ENCODE data around the gene BNC1.
A peak's percentile ranks its signal among the peaks of the same experiment; 100 is the strongest.

Gene BNC1, protein sequence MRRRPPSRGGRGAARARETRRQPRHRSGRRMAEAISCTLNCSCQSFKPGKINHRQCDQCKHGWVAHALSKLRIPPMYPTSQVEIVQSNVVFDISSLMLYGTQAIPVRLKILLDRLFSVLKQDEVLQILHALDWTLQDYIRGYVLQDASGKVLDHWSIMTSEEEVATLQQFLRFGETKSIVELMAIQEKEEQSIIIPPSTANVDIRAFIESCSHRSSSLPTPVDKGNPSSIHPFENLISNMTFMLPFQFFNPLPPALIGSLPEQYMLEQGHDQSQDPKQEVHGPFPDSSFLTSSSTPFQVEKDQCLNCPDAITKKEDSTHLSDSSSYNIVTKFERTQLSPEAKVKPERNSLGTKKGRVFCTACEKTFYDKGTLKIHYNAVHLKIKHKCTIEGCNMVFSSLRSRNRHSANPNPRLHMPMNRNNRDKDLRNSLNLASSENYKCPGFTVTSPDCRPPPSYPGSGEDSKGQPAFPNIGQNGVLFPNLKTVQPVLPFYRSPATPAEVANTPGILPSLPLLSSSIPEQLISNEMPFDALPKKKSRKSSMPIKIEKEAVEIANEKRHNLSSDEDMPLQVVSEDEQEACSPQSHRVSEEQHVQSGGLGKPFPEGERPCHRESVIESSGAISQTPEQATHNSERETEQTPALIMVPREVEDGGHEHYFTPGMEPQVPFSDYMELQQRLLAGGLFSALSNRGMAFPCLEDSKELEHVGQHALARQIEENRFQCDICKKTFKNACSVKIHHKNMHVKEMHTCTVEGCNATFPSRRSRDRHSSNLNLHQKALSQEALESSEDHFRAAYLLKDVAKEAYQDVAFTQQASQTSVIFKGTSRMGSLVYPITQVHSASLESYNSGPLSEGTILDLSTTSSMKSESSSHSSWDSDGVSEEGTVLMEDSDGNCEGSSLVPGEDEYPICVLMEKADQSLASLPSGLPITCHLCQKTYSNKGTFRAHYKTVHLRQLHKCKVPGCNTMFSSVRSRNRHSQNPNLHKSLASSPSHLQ

DNA sequence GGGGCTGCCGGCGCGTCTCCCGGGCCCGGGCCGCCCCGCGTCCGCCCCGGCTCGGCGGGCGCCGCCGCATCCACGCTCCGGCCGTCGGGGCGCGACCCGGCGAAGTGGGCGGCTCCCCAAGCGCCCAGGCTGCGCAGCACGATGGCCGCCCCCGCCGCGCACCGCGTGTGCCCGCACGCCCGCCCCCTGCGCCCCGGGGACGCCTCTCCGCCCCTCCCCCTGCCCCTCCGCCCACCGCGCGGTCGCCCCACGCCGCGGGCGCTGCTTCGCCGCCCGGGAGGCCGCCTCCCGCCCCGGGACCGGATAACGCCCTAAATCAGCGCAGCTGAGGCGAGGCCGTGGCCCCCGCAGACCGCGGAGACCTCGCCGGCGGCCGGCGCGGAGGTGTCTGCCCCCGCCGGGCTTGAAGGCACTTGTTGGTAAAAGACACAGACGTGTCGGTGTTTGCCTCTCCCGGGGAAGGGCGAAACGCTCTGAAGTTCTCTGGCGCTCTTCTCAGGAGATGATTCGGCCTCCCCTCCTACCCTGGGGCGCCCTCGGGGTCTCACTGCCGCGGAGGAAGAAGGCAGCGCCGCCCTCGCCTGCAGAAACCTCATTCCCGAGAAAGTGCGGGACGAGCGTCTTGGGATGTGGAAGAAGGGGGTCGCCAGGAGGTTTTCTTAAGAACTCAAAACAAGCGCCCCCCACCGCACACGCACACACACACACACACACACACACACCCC lies at the start of gene BNC1:
Gene BNC1, minus strand, starts transcription at position 106 of the 725 bp plus-strand sequence. Its CDS starts 36 bp downstream, at position 70.
- H3K36me3 Mint-ChIP-seq = peaks cover 3% of the 10 kb centered on the region
- H3K9me3 Mint-ChIP-seq = no peaks in the 10 kb centered on the region
- no peak within 1 kb of the TSS for H3K27ac Mint-ChIP-seq
- peaks cover 45% of the 10 kb centered on the region for H3K27me3 Mint-ChIP-seq
- peaks cover 10% of the 10 kb centered on the region for H3K4me1 Mint-ChIP-seq
- H3K4me3 Mint-ChIP-seq = peak within 1 kb of the TSS; percentile 80

DNA sequence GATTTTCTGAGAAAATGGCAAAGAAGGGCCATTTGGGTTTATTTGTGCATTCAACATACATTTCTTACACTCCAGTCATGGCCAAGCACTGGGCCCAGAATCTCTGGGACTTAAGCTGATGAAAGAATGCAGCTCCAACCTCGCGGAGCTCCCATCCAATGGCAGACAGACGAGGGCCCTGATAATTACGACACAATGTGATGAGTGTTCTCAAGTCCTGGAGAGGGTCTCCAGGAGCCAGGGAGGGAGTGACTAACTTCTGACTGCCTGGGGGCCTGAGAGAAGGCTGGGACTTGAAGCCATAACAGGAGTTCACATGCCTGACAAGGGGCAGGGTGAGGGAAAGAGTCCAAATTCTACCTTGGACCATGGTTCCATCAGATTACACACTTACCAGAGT lies 42.6 kb upstream of the BNC1 start:
- Mint-ChIP-seq H3K27me3 (peaks cover 4% of the 10 kb centered on the region), H3K4me3 (no peak overlapping the region), H3K27ac (no peak overlapping the region), H3K9me3 (no peaks in the 10 kb centered on the region), H3K4me1 (no peaks in the 10 kb centered on the region), H3K36me3 (no peaks in the 10 kb centered on the region)

DNA sequence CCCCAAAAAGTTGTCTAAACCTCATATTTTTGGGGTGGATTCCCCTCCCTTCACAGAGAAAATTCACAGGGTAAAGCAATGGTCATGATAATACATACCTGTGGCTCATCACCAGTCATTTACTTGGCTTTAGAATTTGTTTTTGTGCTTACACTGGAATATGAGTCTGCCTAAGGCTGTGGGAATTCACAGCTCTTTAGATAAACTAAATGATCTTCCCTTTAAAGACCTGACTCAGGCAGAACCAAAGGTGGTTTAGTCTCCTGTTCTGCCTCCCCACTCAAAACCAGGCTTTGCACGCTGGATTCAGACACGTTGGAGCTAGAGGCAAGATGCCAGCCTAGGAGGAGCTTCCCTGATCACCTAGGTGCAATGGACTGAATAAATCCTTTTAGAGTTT lies 40.3 kb upstream of the BNC1 start:
- Mint-ChIP-seq H3K9me3 (no peaks in the 10 kb centered on the region), H3K27me3 (peaks cover 3% of the 10 kb centered on the region), H3K27ac (no peak overlapping the region), H3K36me3 (no peaks in the 10 kb centered on the region), H3K4me1 (no peaks in the 10 kb centered on the region), H3K4me3 (no peak overlapping the region)

DNA sequence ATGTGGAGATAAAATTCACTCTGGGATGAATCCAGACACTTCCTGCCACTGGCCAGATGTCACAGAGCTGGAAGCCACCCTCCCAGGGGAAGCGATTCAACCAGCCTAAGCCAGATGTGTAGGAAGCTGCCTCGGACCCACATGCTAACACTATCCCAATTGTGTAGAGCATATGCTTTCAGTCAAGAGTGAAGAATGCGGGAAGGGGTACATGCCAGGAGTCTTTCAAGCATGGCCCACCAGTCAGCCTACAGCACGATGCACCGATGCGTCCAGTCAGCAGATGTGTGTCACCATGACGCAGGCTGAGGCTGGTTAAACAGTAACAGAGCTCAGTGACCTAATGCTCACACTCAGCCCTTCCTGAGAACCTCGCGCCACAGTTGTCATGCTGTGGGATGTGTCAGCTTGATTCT lies 38.8 kb upstream of the BNC1 start:
- Mint-ChIP-seq H3K27me3 (peaks cover 4% of the 10 kb centered on the region), H3K36me3 (no peaks in the 10 kb centered on the region), H3K9me3 (no peaks in the 10 kb centered on the region), H3K4me1 (no peaks in the 10 kb centered on the region), H3K4me3 (no peak overlapping the region), H3K27ac (no peak overlapping the region)

DNA sequence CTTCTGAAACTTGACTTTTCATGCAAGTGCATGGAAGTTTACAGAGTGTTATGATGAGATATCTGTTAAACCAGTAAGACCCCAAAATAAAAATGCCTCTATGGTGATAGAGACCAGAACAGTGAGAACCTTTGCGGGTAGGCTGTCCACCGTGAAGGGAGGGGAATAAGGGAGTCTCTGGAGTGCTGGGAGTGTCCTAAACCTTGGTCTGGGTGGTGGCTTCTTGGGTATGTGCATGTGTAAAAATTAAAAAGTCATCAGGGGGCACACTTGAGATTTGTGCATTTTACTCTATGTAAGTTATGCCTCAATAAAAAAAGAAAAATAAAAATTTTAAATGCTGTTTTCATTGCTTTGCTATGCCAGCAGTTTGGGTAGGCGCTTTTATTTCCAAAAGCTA lies 38.2 kb upstream of the BNC1 start:
- no peaks in the 10 kb centered on the region for H3K4me1 Mint-ChIP-seq
- H3K4me3 Mint-ChIP-seq = no peak overlapping the region
- H3K27me3 Mint-ChIP-seq = peaks cover 6% of the 10 kb centered on the region
- no peaks in the 10 kb centered on the region for H3K9me3 Mint-ChIP-seq
- no peak overlapping the region for H3K27ac Mint-ChIP-seq
- no peaks in the 10 kb centered on the region for H3K36me3 Mint-ChIP-seq

DNA sequence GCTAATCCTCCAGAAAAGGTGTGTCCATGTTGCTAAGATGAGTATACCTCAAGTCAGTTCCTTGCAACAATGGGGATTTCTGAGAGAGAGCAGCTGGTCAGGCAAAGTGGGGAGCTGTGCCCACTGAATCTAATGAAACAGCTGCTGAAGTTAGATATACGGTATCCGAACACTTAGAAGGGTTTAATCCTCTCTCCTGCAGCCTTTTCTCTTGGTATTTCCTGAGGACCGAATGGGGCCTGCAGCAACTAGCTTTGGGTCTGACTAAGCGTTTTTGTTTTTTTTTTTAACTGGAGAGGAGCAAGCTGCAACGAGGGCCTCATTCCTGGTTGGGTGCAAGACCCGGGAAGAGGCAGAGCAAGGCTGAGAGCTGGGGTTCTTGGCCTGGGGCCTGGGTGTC lies 37.6 kb upstream of the BNC1 start:
- Mint-ChIP-seq H3K4me3 (no peak overlapping the region), H3K9me3 (no peaks in the 10 kb centered on the region), H3K36me3 (no peaks in the 10 kb centered on the region), H3K27ac (no peak overlapping the region), H3K27me3 (peaks cover 10% of the 10 kb centered on the region), H3K4me1 (no peaks in the 10 kb centered on the region)

DNA sequence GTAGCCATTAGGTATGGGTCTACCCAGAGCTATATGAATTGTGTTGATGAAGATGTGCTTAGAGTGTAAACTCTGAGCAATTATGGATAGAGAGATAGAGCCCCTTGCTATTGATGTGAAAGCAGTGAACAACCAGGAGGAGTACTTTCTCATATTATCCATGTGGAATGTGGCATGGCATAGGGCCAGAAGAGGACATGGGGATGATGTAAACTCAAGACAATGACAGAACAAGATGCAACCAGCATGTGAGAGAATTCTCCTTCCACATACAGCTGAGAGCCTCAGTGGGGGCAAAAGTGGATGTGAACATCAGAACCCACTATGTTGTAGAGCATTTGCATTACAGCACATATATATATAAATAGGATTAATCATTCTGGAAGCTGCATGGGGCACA lies 36.4 kb upstream of the BNC1 start:
- H3K36me3 Mint-ChIP-seq = no peaks in the 10 kb centered on the region
- no peak overlapping the region for H3K4me3 Mint-ChIP-seq
- no peaks in the 10 kb centered on the region for H3K9me3 Mint-ChIP-seq
- peaks cover 11% of the 10 kb centered on the region for H3K27me3 Mint-ChIP-seq
- H3K4me1 Mint-ChIP-seq = no peaks in the 10 kb centered on the region
- no peak overlapping the region for H3K27ac Mint-ChIP-seq

DNA sequence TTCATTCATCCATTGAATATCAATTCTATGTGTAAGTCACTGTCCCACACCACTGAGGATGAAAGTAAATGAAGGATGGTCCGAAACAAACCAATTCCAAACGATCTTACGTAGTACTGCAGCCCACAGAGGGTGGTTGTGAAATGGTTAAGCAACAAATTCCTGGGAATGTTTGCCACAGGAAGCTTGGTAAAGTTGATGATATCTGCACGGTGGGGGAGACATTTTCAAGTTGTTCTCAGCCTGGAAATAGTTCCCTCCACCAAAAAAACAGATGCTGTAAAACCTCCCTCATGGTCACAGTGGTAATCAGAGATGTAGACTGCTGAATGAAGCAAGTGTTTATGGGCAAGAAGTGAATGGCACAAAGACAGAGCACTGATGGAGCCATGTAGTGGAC lies 35.9 kb upstream of the BNC1 start:
- Mint-ChIP-seq H3K27me3 (peaks cover 11% of the 10 kb centered on the region), H3K4me3 (no peak overlapping the region), H3K27ac (no peak overlapping the region), H3K4me1 (no peaks in the 10 kb centered on the region), H3K36me3 (no peaks in the 10 kb centered on the region), H3K9me3 (no peaks in the 10 kb centered on the region)

DNA sequence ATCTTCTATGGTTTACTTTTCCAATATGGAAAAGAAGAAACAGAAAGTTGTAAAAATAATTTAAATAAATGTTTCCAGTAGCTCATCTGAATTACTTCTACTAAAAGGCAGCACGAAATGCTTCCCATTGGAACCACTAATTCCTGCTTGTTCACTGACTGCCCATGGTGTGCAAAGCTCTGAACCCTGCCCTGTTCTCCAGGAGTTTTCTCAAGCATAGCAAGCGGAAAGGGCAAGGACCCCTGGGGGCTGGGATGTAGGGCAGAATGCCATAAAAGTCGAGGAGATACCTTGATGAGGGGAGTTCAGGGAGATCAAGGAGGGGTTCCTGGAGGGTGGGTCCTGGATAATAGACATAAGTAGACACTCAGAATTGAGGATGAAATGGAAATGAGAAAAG lies 35.3 kb upstream of the BNC1 start:
- Mint-ChIP-seq H3K27ac (no peak overlapping the region), H3K9me3 (no peaks in the 10 kb centered on the region), H3K27me3 (peaks cover 11% of the 10 kb centered on the region), H3K4me3 (no peak overlapping the region), H3K4me1 (no peaks in the 10 kb centered on the region), H3K36me3 (no peaks in the 10 kb centered on the region)

DNA sequence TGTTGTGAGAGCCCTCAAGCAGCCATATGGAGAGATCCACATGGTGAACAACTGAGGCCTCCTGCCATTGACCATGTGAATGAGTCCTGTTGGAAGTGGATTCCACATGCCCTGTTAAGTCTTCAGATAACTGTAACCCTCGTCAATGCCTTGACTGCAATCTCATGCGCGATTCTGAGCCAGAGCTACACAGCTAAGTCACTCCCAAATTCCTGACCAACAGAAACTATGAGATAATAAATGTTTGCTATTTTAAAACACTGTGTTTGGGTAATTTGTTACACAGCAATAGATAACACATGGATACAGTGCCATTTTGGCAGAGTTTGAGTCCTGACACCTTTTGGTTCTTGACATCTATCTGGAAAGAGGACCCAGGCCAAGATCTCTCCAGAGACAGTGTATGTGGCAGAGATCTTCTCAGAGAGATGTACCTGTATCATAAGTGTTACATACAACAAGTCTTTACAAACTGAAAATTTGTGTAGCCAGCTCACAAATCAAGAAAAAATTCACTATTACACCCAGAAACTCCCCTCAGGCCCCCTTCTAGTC lies 34.5 kb upstream of the BNC1 start:
- no peaks in the 10 kb centered on the region for H3K36me3 Mint-ChIP-seq
- no peak overlapping the region for H3K27ac Mint-ChIP-seq
- peaks cover 13% of the 10 kb centered on the region for H3K27me3 Mint-ChIP-seq
- H3K9me3 Mint-ChIP-seq = no peaks in the 10 kb centered on the region
- H3K4me3 Mint-ChIP-seq = no peak overlapping the region
- no peaks in the 10 kb centered on the region for H3K4me1 Mint-ChIP-seq

DNA sequence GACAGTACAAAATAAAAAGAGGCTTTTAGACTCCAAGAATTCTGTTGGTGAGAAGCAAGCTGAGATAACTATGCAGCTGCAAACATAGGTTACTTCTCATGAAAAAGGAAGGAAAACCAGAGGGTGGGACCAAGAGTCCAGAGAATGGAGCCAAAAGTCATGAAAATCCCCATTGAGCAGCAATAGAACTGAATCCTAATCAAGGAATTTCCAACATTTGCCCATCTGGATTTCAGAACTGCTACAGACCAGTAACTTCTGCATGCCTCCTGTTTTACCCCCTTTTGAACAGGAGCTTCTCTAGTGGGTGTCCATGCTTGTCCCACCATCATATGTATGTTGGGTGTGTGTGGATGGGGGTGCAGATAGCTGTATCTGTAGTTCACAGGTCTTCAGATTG lies 33.6 kb upstream of the BNC1 start:
- Mint-ChIP-seq H3K4me1 (no peaks in the 10 kb centered on the region), H3K36me3 (no peaks in the 10 kb centered on the region), H3K4me3 (no peak overlapping the region), H3K9me3 (no peaks in the 10 kb centered on the region), H3K27ac (no peak overlapping the region), H3K27me3 (peaks cover 13% of the 10 kb centered on the region)

DNA sequence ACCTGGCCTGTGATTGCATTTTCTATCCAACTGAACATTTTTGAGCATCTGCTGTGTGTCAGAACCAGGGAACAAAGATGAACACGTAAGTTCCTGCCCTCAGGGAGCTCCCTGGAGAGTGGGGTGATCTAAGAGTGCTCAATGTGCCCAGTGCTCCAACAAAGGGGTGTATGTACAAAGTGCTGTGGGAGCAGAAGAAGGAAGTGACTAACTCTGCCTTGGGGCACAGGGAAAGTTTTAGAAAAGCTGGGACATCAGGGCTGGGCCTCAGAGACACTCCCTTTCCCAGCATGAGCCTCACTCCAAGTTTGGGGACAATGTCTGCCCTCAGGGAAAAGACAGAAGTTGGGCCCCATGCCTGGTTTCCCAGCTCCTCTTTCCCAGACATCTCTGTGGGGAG lies 27.6 kb upstream of the BNC1 start:
- Mint-ChIP-seq H3K9me3 (no peaks in the 10 kb centered on the region), H3K4me3 (no peak overlapping the region), H3K27ac (no peak overlapping the region), H3K36me3 (no peaks in the 10 kb centered on the region), H3K4me1 (no peaks in the 10 kb centered on the region), H3K27me3 (peaks cover 5% of the 10 kb centered on the region)

DNA sequence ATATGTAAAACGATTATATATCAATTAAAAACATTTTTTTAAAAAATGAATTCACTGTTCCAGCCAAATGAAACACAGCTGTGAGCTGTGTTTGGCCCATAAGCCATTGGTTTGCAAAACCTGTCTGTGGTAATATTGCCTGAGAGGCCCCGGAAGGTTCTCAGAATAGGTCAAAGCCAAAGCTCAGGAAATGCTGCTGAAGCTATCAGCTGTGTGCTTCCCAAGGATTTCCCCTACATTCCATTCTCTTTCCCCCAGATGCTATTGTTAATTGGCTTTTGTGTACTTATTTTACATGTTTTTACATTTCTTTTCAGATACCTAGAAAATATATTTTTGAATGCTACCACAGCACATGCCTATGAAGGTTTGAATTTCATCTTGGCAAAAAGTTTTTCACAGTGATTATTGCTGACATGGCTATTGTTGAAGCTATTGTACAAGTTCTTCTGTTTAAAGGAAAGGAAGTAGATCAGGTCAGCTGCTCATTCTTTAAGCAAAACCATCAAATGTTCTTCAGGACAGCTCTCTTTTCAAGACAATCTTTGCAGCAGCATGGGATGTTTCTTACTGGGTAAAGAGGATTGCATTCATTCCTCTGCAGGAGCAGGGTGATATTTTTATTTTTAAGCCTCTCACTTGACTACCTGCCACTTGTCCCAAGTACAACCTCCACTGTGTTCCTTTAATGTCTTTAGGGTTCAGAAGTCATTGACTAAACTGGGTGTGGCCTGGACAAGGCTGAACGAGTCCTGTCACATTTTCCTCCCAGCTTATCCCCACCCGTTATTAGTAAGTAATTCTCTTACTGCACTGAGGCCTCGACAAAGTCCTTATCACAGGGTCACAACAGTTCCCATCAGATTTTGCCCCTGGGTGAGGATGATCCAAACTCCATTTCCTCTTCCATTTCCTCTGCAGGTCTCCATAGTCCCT lies 26.3 kb upstream of the BNC1 start:
- Mint-ChIP-seq H3K27ac (no peak overlapping the region), H3K4me3 (no peak overlapping the region), H3K9me3 (no peaks in the 10 kb centered on the region), H3K4me1 (no peaks in the 10 kb centered on the region), H3K36me3 (no peaks in the 10 kb centered on the region), H3K27me3 (peaks cover 3% of the 10 kb centered on the region)

DNA sequence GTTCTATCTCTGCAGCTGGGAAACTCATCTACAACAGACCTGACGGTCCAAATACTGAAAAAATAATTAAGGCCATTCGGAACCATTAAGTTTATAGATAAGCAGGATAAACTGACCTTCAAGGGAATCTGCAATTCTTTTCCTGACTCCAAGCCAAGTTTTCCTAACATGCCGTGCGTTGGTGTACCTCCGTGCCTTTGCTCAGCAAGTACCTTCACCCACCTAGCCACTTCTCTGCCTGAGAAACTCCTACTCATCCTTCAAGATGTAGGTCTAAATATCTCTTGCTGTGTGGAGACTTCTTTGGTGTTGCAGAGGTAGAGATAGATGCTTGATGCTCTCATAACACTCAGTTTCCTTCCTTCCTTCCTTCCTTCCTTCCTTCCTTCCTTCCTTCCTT lies 24.2 kb upstream of the BNC1 start:
- H3K4me1 Mint-ChIP-seq = no peaks in the 10 kb centered on the region
- H3K4me3 Mint-ChIP-seq = no peak overlapping the region
- H3K27ac Mint-ChIP-seq = no peak overlapping the region
- no peaks in the 10 kb centered on the region for H3K36me3 Mint-ChIP-seq
- H3K9me3 Mint-ChIP-seq = no peaks in the 10 kb centered on the region
- peaks cover 5% of the 10 kb centered on the region for H3K27me3 Mint-ChIP-seq

All from activated naive CD4-positive, alpha-beta T cell treated with anti-CD3 and anti-CD28 coated beads, Interleukin-2, amount 50 U/mL, for 24 hours (primary cell).